Astrocyte (in vitro differentiated cells and primary cell): ENCODE measurements around the gene MARK4. TPM values are rescaled to one million over a fixed set of nuclear protein-coding genes. Genes with fewer than 3 reads are reported as not detected.

Source experiments
- DNase-seq: peaks from one replicate; pipeline ENCODE4 v3.0.0-alpha.2; 2010; ENCODE audit warnings: low read depth
- FAIRE-seq: peaks from 2 replicates; lab custom pipeline; 2011; peaks lifted over from hg19 to GRCh38; lab: Jason Lieb, UNC
- H2AFZ ChIP-seq: 2 replicates; pipeline ENCODE4 v1.6.0; 2012; ENCODE audit warnings: low read depth, low read length, inconsistent platforms
- H3K27ac ChIP-seq: 2 replicates; pipeline ENCODE4 v1.5.1; 2011; ENCODE audit warnings: low read depth, low read length, inconsistent platforms
- H3K27me3 ChIP-seq: 2 replicates; pipeline ENCODE4 v1.6.0; 2011; ENCODE audit warnings: low read length, inconsistent platforms; ENCODE audit not compliant: insufficient read depth
- H3K36me3 ChIP-seq: 2 replicates; pipeline ENCODE4 v1.5.1; 2011; ENCODE audit warnings: low read length, inconsistent platforms; ENCODE audit not compliant: insufficient read depth
- H3K4me1 ChIP-seq: 2 replicates; pipeline ENCODE4 v1.5.1; 2011; ENCODE audit warnings: low read length, inconsistent platforms; ENCODE audit not compliant: insufficient read depth
- H3K4me2 ChIP-seq: 2 replicates; pipeline ENCODE4 v1.6.0; 2012; ENCODE audit warnings: low read length, inconsistent platforms
- H3K4me3 ChIP-seq: 2 replicates; pipeline ENCODE4 v1.5.1; 2011; ENCODE audit warnings: low read depth, mild to moderate bottlenecking, low read length, inconsistent platforms; ENCODE audit not compliant: insufficient read depth
- H3K79me2 ChIP-seq: 2 replicates; pipeline ENCODE4 v1.6.0; 2012; ENCODE audit warnings: mild to moderate bottlenecking, low read length, inconsistent platforms; ENCODE audit not compliant: insufficient read depth
- H3K9ac ChIP-seq: 2 replicates; pipeline ENCODE4 v1.6.0; 2012; ENCODE audit warnings: mild to moderate bottlenecking, low read length, inconsistent platforms
- H3K9me3 ChIP-seq: 2 replicates; pipeline ENCODE4 v1.5.1; 2012; ENCODE audit warnings: low read depth, mild to moderate bottlenecking, low read length, inconsistent platforms; ENCODE audit not compliant: insufficient read depth
- H4K20me1 ChIP-seq: 2 replicates; pipeline ENCODE4 v1.6.0; 2012; ENCODE audit warnings: low read length, inconsistent platforms; ENCODE audit not compliant: insufficient read depth
- H3K27ac Mint-ChIP-seq: one replicate; pipeline ENCODE4 v1.8.0; 2021; ENCODE audit warnings: mild to moderate bottlenecking, mixed read lengths; ENCODE audit not compliant: unreplicated experiment
- H3K27me3 Mint-ChIP-seq: one replicate; pipeline ENCODE4 v1.8.0; 2021; ENCODE audit warnings: low read depth, mixed read lengths; ENCODE audit not compliant: unreplicated experiment
- H3K36me3 Mint-ChIP-seq: one replicate; pipeline ENCODE4 v1.8.0; 2021; ENCODE audit warnings: low read depth, mixed read lengths; ENCODE audit not compliant: unreplicated experiment
- H3K4me1 Mint-ChIP-seq: one replicate; pipeline ENCODE4 v1.8.0; 2021; ENCODE audit warnings: low read depth, mixed read lengths; ENCODE audit not compliant: unreplicated experiment
- H3K4me3 Mint-ChIP-seq: one replicate; pipeline ENCODE4 v1.8.0; 2021; ENCODE audit warnings: mild to moderate bottlenecking, moderate library complexity, mixed read lengths; ENCODE audit not compliant: unreplicated experiment
- H3K9me3 Mint-ChIP-seq: one replicate; pipeline ENCODE4 v1.8.0; 2021; ENCODE audit warnings: mild to moderate bottlenecking, mixed read lengths; ENCODE audit not compliant: unreplicated experiment
- EZH2 ChIP-seq: IDR thresholded peaks from 2 replicates; pipeline ENCODE4 v1.6.1; 2012; ENCODE audit warnings: mild to moderate bottlenecking, low read length, inconsistent platforms; ENCODE audit not compliant: insufficient read depth
- total RNA-seq: library from RNA; stranded (reverse); gene quantifications from 2 replicates; pipeline ENCODE4 v1.2.1, GENCODE V29; 2021
- TF ChIP-seq, protein P1 (sequence below): IDR thresholded peaks from 2 replicates; pipeline ENCODE4 v1.5.1; 2011; ENCODE audit warnings: low read depth, mild to moderate bottlenecking, inconsistent platforms, low read length, moderate library complexity; ENCODE audit not compliant: insufficient read depth

MARK4 gene
- total RNA-seq, 1 donor from 2014 or later = 61.0 TPM

DNA sequence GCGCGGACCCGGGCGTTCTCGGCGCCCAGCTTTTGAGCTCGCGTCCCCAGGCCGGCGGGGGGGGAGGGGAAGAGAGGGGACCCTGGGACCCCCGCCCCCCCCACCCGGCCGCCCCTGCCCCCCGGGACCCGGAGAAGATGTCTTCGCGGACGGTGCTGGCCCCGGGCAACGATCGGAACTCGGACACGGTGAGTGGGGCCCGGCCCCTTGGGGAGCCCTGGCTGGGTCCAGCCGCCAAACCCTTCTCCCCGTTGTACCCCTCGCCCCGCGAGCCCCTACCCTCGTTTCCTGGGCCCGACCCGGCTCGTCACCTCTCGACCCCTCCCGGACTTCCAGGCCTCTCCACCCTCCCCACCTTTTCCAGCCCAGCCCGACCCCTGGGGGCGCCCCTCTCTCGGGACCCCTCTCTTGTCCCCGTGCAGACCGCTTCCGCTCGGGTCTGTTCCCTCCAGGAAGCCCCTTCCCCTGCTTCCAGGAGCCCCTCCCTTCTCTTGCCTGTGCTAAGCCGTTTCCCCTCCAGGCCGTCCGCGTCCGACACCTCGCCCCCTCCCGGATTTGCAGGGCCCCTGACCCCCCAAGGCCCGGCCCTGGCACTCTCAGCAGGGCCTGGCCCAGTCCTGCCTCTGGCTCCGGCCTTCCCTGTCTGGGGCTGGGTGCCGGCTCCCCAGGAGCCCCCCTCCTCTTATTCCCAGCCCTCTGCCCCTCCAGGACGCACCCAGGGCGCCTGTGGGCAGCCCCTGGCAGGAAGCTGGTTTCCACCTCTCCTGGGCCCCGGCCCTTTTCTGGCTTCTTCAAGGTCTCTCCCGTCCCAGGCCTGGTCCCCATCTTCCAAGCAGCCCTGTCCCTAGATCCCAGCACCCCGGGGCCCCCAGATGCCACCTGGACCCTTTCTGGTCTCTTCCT, 632 bp downstream of the MARK4 start:
- H2AFZ ChIP-seq = peak overlapping the region; percentile 10
- peaks cover 12% of the 10 kb centered on the region for H3K4me1 Mint-ChIP-seq

DNA sequence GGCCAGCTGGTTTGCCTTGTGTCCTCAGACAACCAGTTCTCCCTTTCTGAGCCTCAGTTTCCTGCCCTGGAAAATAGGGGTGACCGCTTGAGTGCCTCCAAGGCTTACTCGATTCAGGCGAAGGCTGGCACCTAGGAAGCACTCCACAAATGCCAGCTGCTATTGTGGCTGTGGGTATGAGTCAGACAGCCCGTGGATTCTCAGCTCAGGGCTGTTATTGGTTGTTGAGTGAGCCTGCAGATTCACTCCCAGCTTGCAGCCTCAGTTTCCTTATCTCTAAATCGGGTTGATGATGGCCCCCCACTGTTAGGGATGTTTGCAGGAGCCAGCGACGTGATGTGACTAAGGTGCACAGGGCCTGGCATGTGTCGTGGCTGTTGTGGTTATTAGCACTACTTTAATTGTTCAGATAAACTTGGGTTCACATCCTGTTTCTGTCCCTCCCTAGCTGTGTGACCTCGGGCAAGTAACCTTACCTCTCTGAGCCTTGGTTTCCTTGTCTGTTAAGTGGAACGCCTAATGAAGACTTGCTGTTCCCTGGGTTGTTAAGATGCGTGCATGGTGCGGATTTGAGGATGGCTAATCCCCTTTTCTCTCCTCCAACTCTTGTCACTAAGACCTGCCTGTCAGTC, 2.4 kb downstream of the MARK4 start:
- no peak overlapping the region for H3K27ac Mint-ChIP-seq
- peaks cover 55% of the 10 kb centered on the region for H3K79me2 ChIP-seq

More for the DNA sequence above, 632 bp downstream of the MARK4 start:
- Histone ChIP-seq H4K20me1 (peaks cover 48% of the 10 kb centered on the region), H3K4me3 (peak overlapping the region; percentile 73), H3K36me3 (no peaks in the 10 kb centered on the region), H3K4me1 (peaks cover 23% of the 10 kb centered on the region), H3K79me2 (peaks cover 48% of the 10 kb centered on the region), H3K4me2 (peak overlapping the region; percentile 95), H3K27ac (no peak overlapping the region), H3K9ac (peak overlapping the region; percentile 88), H3K27me3 (peaks cover 3% of the 10 kb centered on the region), H3K9me3 (no peaks in the 10 kb centered on the region)
- TF ChIP-seq, protein P1, sequence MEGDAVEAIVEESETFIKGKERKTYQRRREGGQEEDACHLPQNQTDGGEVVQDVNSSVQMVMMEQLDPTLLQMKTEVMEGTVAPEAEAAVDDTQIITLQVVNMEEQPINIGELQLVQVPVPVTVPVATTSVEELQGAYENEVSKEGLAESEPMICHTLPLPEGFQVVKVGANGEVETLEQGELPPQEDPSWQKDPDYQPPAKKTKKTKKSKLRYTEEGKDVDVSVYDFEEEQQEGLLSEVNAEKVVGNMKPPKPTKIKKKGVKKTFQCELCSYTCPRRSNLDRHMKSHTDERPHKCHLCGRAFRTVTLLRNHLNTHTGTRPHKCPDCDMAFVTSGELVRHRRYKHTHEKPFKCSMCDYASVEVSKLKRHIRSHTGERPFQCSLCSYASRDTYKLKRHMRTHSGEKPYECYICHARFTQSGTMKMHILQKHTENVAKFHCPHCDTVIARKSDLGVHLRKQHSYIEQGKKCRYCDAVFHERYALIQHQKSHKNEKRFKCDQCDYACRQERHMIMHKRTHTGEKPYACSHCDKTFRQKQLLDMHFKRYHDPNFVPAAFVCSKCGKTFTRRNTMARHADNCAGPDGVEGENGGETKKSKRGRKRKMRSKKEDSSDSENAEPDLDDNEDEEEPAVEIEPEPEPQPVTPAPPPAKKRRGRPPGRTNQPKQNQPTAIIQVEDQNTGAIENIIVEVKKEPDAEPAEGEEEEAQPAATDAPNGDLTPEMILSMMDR = no peak
- no peak for TF ChIP-seq EZH2
- peak overlapping the region; percentile 90 for H3K4me3 Mint-ChIP-seq
- FAIRE-seq (no peak), DNase-seq (no peak)
- peak overlapping the region; percentile 89 for H3K27ac Mint-ChIP-seq
- peaks cover 3% of the 10 kb centered on the region for H3K36me3 Mint-ChIP-seq
- no peaks in the 10 kb centered on the region for H3K27me3 Mint-ChIP-seq
- H3K9me3 Mint-ChIP-seq = no peaks in the 10 kb centered on the region

More for the DNA sequence above, 2.4 kb downstream of the MARK4 start:
- no peak for TF ChIP-seq EZH2
- TF ChIP-seq, protein P1 = no peak
- no peaks in the 10 kb centered on the region for H3K9me3 ChIP-seq
- no peaks in the 10 kb centered on the region for H3K9me3 Mint-ChIP-seq
- peaks cover 58% of the 10 kb centered on the region for H4K20me1 ChIP-seq
- H2AFZ ChIP-seq = no peak overlapping the region
- peak overlapping the region; percentile 90 for H3K4me3 Mint-ChIP-seq
- peaks cover 3% of the 10 kb centered on the region for H3K27me3 ChIP-seq
- peaks cover 12% of the 10 kb centered on the region for H3K4me1 Mint-ChIP-seq
- no peak for FAIRE-seq
- peaks cover 3% of the 10 kb centered on the region for H3K36me3 Mint-ChIP-seq
- peaks cover 23% of the 10 kb centered on the region for H3K4me1 ChIP-seq
- DNase-seq = peak; percentile 17
- H3K4me2 ChIP-seq = peak overlapping the region; percentile 95
- no peaks in the 10 kb centered on the region for H3K27me3 Mint-ChIP-seq
- H3K27ac ChIP-seq = no peak overlapping the region
- no peaks in the 10 kb centered on the region for H3K36me3 ChIP-seq
- H3K9ac ChIP-seq = peak overlapping the region; percentile 88
- H3K4me3 ChIP-seq = no peak overlapping the region
